C4-2B (cell line): ENCODE results near the gene GNS.
"Not testable (repeated sequence)": the region's sequence is repeated elsewhere in the genome, so short reads cannot be mapped to it uniquely, and the experiment has no call there.

ENCODE experiments used
- H3K27ac ChIP-seq: fragments of 450-650 bp; 2 replicates; pipeline ENCODE4 v1.5.1; 2017
- CTCF ChIP-seq: fragments of 450-650 bp; conservative IDR thresholded peaks from 2 replicates; pipeline ENCODE4 v1.5.1; 2017; ENCODE audit warnings: mild to moderate bottlenecking
- ZFX ChIP-seq: fragments of 450-650 bp; IDR thresholded peaks from 2 replicates; pipeline ENCODE4 v1.6.1; 2017

GNS gene

DNA sequence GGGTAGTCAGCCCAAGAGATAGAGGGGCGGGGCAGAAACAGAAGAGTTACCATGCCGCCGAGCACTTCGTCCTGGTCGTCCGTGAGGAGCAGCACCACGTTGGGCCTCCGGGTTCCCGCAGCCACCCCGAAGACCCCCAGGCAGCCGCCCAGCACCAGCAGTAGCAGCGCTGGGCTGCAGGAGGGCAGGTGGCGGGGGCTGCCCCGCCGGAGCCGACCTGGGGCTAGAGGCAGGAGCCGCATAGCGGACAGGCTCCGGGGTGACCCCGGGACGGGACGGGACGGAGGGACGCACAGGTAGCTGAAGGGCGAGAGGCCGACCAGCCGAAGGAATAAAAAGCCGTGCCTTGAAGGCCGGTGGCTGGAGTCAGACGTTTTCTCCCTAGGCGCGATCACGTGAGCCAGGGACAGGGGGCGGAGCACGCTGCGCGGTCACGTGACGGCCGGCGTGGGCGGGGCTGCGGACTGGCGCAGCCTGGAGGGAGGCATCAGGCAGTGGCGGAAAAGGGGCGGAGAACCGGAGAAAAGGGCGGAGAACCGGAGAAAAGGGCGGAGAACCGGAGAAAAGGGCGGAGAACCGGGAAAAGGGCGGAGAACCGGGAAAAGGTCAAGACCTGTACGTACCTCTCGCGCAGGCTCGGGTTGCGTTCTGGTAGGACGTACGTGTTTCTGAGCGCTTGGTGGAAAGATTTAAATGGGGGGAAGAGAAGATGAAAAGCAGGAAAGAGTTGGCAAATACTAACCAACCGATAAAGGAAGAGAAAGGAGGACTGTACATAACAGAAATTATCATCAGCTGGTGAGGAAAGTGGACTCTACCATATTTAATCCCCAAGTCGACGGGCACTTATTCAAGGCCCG lies at the start of gene GNS:
Gene GNS, minus strand, starts transcription at position 372 of the 860 bp plus-strand sequence. Its CDS starts 130 bp downstream, at position 242.
- TF ChIP-seq CTCF (no peak), ZFX (no peak)
- peak within 1 kb of the TSS; percentile 67 for H3K27ac ChIP-seq

DNA sequence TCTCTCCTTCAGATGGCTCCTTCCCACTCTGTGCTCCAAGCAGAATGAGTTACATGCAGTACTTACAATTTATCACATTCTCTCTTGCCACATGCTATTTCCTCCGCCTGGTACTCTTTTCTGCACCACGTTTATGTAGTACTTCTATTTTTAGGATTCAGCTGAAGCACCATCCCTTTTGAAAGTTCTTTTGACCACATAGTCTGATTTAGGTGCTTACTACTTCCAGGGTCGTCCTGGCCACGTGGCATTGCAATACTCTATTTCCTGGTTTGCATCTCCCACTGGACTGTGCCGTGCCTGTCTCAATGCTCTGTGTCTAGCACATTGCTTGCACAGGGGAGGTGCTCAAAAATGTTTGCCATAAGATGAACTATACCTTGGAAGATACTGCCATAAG lies 48.9 kb upstream of the GNS start:
- H3K27ac ChIP-seq, result no peak overlapping the region
- TF ChIP-seq CTCF (no peak), ZFX (no peak)

DNA sequence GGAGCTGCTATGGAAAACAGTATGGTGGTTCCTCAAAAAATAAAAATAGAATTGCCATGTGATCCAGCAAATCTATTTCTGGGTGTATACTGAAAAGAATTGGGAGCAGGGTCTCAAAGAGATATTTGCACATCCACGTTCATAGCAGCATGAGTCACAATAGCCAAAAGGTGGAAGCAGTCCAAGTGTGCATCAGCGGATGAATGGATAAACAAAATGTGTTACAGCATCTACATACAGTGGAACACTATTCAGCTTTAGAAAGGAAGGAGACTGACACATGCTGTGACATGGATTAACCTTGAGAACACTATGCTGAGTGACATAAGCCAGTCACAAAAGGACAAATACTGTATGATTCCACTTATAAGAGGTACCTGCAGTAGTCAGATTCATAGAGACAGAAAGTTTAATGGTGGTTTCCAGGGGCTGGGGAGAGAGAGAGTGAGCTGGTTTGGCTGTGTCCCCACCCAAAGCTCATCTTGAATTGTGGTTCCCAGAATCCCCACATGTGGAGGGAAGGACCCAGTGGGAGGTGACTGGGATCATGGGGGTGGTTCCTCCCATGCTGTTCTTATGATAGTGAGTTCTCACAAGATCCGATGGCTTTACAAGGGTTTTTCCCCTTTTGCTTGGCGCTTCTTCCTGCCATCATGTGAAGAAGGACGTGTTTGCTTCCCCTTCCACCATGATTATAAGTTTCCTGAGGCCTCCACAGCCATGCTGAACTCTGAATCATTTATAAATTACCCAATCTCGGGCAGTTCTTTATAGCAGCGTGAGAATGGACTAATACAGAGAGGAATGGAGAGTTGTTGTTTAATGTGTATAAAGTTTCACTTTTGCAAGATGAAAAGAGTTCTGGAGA lies 47.6 kb upstream of the GNS start:
- TF ChIP-seq CTCF, result no peak
- TF ChIP-seq ZFX, result no peak
- H3K27ac ChIP-seq, result no peak overlapping the region

GRCh38 chr12:64806173-64806572 lies 47.0 kb upstream of the GNS start:
- H3K27ac ChIP-seq, result no peak overlapping the region
- no peak for TF ChIP-seq ZFX
- TF ChIP-seq CTCF, result no peak

DNA sequence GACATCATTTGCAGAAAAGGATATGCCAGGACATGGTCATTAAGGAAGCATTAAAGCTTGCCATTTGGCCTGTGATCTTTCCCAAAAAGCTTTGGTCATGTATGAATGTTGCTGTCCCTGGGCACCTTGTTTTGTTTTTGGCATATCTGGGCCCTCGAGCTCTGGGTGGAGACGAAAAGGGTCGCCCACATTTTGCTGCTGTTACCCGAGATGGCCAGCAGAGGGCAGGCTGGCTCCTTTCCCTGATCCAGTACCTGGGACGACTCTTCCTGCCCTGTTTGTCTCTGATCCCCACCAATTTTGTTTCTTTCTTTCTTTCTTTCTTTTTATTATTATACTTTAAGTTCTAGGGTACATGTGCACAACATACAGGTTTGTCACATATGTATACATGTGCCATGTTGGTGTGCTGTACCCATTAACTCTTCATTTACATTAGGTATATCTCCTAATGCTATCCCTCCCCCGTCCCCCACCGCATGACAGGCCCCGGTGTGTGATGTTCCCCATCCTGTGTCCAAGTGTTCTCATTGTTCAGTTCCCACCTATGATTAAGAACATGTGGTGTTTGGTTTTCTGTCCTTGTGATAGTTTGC lies 43.1 kb upstream of the GNS start:
- TF ChIP-seq CTCF, result peak; percentile 97

GRCh38 chr12:64801381-64801780 lies 42.2 kb upstream of the GNS start:
- TF ChIP-seq CTCF (no peak), ZFX (no peak)
- H3K27ac ChIP-seq, result no peak overlapping the region

More for the DNA sequence above, 43.1 kb upstream of the GNS start:
- H3K27ac ChIP-seq, result not testable (repeated sequence)
